HG03097 (cell line): ENCODE measurements around the gene CHD1L.
"Not testable (repeated sequence)": the region's sequence is repeated elsewhere in the genome, so short reads cannot be mapped to it uniquely, and the experiment has no call there.

Source experiments
- ATAC-seq: cut with Tn5 transposase; IDR thresholded peaks from one replicate; pipeline ENCODE4 v1.9.1; 2021; ENCODE audit not compliant: unreplicated experiment, low FRiP score

CHD1L gene

DNA sequence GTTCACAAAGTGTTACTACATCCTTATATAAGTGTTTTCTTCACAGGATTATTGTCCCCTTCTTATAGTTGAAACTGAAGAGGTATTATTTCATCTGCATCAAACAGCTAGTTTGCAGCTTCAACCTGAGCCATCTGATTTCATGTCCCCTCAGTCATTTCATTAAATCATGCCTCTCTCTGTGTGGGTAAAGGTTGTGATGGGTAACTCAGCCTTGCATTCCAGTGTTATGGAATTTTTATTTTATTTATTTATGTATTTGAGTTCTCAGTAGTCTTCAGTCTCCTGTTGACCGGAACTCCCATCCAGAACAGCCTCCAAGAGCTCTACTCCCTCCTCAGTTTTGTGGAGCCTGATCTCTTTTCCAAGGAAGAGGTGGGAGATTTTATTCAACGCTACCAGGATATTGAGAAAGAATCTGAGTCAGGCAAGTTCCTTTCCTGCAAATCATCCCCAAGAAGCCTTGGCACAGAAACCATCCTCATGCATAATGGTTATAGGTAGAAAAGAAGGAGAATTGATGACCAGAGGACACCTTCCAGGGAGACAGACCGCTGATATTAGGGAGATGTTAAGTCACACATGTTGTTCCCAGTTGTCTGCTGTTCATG lies 21.8 kb downstream of the CHD1L start:
- ATAC-seq, result no peak

DNA sequence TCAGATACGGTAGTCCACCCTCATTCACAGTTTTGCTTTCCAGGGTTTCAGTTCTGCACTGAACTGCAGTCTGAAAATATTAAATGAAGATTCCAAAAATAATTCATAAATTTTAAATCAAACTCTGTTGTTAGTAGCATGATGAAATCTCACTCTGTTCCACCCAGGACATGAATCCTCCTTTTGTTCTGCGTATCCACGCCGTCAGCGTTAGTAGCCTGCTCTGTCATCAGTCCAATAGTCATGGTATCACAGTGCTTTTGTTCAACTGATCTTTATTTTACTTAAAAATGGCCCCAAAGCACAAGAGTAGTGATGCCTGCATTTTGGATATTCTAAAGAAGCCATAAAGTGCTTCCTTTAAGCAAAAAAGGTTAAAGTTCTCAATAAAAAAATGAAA lies 23.9 kb downstream of the CHD1L start:
- ATAC-seq, result no peak

DNA sequence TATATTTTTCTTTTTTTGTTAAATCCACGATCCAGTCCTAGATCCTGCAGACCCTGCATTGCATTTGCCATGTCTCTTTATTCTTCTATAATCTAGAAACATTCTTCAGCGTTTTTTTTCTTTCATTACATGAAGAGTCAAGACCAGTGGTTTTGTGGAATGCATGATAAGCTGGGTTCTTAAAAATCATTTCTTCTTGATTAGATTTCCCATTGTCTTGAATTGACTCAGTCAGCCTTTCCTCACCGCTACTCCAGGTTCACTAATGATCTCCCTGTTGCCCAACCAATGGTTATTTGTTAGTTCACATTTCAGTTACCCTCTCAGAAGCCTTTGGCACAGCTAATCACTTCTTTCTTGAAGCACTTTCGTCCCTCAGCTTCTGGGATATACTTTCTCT lies 25.2 kb downstream of the CHD1L start:
- ATAC-seq, result no peak

DNA sequence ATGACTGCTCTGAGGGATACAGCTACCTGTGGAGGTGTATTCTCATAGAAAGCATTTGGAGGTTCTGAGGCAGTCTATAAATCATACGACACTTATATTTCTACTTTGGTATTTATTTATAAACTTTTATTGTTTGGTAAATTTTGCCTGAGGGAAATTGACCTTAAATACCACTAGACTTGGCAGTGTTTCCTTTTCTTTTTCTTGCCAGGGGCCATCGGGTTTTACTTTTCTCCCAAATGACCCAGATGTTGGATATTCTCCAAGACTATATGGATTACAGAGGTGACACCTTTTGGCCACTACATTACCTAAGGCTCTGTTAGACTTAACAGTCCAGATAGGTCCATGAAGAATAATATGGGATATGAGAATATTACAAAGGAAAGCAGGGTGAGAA lies 28.2 kb downstream of the CHD1L start:
- no peak for ATAC-seq

DNA sequence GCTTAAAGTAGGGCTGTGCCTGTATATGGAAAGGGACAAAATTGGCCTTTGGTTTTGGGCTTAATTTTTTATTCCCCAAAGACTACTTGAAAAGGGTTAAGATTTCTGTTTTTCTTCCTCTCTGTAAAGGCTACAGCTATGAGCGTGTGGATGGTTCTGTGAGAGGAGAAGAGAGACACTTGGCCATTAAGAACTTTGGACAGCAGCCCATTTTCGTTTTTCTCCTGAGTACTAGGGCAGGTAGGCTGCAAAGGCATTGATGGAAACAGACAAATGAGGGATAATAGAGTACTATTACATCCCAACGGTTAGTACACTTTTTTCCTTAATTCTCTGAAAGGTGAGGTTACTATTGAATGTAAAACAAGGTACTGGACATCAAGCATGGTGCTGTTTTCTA lies 29.6 kb downstream of the CHD1L start:
- ATAC-seq, result no peak

DNA sequence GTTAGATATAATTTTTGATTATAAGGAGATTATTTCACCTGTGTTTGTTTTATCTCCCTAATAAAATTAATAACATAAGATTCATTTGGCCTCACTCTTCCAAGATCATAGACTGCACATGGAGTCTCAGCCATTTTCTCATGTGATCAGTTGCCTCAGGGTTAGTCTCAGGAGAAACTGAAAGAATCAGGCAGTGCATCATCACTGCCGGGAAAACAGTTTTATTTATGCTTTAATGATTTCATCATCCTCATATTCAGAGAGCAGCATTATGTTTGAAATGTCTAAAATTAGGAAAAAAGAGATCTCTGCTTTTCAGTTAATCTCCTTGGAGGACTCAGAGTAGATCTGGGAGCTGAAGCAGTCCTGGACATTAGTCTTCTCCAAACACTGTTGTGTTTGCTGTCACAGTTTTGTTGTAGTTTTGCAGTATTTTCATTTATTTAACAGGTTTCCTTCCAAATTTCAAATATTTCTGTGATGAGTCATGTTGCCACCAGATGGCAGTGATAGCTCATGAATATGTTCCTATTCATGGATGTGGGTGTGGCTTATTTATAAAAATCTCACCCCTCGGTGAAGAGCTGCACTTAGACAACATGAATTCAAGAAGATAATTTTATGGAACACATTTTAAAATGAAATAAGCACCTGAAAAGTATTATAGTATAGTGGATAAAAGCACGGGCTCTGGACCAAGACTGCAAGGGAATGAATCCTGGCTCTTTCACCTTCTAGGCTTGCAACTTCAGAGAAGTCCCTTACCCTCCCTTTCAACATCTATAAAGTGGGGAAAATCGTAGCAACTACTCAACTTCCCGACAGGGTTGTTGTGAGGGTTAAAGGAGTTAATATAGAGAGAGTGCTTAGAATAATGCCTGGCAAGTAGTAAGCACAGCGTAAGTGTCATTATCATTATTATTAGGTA lies 31.2 kb downstream of the CHD1L start:
- ATAC-seq, result no peak

DNA sequence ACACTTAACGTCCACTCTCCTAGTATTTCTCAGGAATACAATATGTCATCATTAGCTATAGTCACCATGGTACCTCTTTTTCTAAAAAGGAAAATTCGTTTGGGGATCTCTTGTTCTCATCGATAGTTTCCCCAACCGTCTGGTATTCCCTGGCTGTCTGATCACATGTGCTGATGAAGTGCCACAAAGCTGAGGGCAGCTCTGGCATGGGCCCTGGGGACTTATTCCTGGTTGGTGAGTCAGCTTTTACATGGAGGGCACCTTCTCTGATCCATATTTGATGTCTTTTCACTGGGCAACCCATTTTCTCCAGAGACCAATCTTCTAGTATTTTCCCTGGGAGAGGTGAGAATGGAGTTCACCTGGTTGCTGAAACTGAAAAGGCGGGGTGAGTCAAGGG lies 39.5 kb downstream of the CHD1L start:
- ATAC-seq, result no peak

DNA sequence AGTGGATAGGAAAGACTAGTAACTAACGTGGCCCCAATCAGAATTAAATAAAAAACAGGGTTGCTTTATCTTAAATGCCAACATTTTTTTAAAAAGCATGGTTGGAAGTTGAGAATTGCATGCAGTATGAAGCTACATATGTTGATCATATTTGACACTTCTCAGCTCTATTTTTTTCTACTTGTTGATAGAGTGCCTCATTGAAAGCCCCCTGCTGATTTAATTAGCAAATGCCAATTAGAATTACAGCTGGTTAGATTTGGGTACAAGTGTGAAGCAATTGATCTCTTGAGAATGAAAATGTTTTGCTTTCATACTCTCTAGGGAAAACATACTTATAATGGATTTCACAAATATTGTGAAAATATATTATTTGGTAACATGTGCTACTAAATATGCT lies 40.5 kb downstream of the CHD1L start:
- no peak for ATAC-seq

DNA sequence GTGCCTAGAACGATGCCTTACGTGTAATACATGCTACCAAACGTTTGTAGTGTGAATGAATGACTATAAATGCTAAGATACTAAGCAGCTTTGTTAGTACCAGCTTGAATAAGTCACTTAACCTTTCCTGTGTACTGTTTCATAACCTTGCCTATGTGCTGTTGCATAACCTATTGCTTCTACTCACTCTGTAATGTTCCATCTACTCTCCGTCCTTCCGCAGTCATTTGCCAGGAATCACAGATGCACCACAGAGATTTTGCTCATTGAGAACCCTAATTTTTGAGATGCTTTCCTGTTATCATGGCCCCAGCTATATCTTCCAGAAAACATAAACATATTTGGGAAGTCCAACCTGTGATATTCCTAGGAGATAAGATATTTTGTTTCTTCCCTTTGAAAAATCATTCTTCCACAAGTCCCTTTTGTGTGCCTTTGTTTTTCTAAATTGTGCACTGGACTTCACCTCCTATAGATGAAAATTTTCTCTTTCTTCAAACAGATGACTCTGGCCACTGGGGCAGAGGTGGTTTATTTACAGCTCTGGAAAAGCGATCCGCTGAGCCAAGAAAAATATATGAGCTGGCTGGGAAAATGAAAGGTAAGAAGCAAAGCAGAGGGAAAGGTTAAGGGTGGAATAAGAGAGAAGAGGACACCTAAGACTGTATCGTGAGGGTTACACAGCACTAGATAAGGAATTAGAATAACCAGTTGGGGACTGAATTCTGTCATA lies 44.8 kb downstream of the CHD1L start:
- ATAC-seq, result no peak

DNA sequence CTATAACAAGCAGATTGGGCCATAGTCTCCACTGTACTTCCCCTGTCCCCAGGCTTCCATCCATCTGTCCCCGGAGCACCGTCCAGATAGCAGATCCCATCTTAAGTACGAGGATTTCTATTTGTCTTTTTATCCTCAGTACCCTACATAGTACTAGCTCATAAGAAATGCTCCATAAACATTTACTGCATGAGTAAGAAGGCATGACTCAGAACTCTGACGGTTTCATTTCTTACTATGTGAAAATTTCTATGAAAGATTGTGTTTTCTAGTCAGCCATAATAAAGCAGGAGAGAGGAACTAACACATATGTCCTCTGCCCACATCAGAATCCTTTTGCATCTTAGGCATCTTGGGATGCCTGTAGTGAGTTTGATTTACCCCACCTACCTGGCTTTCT lies 49.5 kb downstream of the CHD1L start:
- ATAC-seq, result no peak

DNA sequence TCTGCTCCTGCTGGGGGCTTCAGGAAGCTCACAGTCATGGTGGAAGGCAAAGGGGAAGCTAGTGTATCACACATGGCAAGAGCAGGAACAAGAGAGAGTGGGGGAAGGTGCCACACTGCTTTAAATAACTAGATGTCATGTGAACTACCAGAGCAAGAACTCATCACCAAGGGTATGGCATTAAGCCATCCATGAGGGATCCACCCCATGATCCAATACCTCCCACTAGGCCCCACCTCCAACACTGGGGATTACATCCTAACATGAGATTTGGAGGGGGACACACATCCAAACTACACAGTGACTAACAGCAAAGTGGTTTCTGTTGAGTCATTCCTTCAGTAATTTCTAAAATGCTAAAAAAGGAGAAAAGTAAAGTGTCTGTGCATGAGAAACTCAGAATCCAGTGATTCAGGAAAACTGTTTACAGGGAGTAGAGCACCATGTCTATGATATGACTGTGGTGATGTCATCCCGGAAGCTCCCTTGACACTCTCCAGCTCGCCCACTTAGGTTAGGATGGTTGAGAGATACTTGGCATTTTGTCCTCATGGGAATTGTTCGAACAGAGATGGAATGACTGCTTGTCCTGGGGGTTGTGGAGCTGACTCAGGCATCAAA lies 50.3 kb downstream of the CHD1L start:
- ATAC-seq, result no peak

DNA sequence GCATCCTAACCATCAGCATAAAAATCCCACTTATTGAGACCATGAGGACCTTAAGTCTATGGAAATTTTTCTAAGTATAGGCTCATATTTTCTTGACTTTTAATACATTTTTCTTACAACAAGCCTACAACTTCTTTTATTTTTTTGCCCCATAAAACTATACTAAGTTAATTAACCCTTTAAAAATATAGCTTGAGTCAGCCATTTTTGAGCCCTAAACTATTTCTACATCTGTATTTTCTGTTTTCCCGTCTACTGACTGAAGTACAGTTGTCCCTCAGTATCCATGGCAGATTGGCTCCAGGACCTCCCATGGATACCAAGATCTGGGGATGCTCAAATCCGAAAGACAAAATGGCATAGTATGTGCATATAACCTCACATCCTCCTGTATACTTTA lies 55.0 kb downstream of the CHD1L start:
- no peak for ATAC-seq

DNA sequence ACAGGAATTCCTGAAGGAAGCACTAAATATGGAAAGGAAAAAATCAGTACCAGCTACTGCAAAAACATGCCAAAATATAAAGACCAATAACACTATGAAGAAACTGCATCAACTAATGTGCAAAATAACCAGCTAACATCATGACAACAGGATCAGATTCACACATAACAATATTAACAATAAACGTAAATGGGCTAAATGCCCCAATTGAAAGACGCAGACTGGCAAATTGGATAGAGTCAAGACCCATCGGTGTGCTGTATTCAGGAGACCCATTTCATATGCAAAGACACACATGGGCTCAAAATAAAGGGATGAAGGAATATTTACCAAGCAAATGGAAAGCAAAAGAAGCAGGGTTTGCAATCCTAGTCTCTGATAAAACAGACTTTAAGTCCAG lies 63.3 kb downstream of the CHD1L start:
- not testable (repeated sequence) for ATAC-seq

DNA sequence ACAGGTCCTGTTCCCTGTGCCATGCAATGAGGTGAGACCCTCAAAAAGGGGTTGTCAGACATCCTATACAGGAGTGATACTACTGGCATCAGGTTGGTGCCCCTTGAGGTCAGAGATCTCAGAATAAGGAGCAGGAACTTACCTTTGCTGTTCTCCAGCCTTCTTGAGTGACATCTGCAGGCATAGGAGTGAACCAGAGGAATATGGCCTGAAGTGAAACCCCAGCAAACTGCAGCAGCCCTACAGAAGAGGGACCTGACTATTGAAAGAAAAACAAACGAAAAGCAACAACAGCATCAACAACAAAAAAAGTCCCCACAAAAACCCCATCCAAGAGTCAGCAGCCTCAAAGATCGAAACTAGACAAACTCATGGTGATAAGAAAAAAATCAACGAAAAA lies 74.5 kb downstream of the CHD1L start:
- no peak for ATAC-seq

DNA sequence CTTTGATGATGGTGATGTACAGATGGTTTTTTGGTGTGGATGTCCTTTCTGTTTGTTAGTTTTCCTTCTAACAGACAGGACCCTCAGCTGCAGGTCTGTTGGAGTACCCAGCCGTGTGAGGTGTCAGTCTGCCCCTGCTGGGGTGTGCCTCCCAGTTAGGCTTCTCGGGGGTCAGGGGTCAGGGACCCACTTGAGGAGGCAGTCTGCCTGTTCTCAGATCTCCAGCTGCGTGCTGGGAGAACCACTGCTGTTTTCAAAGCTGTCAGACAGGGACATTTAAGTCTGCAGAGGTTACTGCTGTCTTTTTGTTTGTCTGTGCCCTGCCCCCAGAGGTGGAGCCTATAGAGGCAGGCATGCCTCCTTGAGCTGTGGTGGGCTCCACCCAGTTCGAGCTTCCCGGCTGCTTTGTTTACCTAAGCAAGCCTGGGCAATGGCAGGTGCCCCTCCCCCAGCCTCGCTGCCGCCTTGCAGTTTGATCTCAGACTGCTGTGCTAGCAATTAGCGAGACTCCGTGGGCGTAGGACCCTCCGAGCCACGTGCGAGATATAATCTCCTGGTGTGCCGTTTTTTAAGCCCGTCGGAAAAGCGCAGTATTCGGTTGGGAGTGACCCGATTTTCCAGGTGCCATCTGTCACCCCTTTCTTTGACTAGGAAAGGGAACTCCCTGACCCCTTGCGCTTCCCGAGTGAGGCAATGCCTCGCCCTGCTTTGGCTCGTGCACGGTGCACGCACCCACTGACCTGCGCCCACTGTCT lies 84.6 kb downstream of the CHD1L start:
- not testable (repeated sequence) for ATAC-seq

DNA sequence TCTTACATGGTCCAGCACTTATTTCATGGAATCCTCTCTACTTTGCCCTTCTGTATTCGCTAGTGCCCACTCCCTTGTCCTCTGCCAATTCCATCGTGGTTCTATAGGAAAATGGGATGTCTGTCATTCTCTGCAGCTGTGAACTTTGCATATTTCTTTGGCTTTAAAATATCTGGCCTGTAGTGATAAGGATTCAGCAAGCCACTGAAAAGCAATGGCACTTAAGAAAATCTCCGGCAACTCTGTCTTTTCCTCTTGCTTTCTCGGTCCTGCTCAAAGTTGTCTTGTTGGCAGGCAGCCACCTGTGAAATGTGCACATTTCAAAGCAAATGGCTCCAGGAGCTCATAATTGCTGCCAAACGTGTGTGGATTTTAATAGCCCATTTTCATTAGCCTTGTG lies 91.8 kb downstream of the CHD1L start:
- no peak for ATAC-seq

DNA sequence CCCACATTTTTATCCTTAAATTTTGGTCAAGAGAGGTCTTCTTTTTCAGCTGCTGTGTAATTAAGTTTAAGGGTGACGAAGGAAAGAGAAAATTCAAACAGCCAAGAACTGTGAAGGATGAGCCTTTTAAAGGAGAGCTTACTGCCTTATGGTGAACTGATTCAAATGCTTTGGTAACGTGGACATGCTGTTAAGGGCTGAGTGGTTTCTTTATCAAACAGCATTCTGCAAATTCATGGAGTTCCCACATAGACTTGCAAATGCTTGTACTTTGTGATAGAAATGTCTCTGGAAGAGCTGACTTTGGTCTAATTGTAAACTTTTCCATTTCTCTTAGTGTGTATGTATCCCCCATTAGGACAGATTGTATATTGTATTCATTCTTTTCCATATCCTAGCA lies 93.8 kb downstream of the CHD1L start:
- ATAC-seq, result no peak

DNA sequence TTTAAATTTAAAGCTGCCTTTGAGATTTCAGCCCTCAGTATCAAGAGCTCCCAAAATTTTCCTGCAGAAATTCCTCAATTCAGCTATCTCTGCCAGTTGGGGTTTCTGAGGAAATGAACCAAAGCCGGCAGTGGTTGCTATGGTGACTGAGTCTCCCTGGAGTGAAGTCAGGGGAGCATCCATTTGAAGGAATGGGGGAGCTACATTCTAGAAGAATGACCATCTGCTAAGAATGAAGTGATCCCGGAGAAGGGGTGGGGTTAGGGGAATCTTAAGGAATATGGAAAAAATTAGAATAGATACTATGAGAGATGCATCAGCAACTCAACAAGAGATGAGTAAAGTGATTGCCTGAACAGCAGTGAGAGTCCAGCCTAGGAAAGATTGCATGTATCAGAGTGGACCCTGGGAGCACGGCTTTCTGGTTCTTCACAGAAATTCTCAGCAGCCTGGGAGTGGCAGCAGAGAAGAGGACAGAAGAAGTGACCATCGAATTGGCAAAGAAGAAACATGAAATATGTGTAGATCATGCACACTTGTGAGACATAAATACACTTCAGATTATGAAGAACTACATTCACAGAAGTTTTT lies 94.7 kb downstream of the CHD1L start:
- ATAC-seq, result no peak

DNA sequence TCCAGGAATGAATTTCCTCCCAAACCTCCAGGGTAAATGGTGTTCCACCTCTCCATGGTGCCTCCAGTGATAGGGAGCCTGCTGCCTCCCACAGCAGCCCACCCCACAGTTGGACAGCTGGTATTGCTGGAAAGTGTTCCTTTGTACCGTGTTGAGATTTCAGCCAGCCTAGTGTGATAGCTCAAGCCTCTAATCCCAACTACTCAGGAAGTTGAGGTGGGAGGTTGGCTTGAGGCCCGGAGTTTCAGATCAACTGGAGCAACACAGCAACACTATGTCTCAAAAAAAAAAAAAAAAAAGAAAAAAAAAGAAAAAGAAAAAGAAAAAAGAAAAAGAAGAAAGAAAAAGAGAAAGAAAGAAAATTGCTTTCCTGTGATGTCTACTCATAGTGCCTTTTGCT lies 96.1 kb downstream of the CHD1L start:
- no peak for ATAC-seq

DNA sequence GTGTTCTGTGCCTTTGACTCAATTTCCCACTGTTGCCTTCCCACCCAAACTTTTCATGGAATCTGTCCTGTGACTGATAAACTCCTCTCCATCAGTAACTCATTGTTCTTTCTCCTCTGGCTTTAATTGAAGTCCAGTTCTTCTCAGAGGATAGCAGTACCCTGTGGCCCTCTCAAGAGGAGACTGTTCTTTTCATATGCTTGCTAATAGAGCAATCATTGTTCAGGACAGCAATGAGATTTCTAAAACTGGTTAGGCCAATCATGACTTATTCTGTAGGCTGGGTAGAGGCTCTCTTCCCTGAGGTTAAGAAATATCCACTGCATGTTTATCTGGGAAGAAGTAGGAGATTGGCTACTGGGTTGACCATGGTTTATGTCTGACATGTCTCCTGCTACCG lies 98.8 kb downstream of the CHD1L start:
- no peak for ATAC-seq
